ENCODE data around the gene TTBK1. TPM values are rescaled to one million over a fixed set of nuclear protein-coding genes. Genes with fewer than 3 reads are reported as not detected.
A peak's percentile ranks its signal among the peaks of the same experiment; 100 is the strongest.

Gene TTBK1
- total and polyA plus RNA-seq, 2 donors from 2014 or later = 0.26 to 0.31 TPM

DNA sequence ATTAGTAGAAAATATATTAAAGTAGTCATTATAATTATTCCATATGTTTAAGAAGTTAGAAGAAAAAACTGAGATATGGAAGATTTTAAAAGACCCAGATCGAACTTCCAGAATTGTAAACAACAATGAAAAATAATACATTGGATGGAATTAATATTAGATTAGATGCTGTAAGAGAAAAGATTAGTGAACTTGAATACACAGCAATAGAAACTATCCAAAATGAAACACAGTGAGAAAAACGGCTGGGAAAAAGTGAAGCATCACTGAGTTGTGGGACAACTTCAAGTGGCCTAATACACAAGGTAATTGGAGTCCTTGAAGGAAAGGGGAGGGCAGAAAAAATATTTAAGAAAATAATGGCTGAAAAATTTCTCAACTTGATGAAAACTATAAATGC, 4.2 kb upstream of the TTBK1 start:
- H3K27me3 ChIP-seq (ENCODE audit: control insufficient read depth, insufficient read depth, low read length) = peaks cover 17% of the 10 kb centered on the region
- DNase-seq = no peak
- intact Hi-C loops (cut with DNase I) = no loop called here

DNA sequence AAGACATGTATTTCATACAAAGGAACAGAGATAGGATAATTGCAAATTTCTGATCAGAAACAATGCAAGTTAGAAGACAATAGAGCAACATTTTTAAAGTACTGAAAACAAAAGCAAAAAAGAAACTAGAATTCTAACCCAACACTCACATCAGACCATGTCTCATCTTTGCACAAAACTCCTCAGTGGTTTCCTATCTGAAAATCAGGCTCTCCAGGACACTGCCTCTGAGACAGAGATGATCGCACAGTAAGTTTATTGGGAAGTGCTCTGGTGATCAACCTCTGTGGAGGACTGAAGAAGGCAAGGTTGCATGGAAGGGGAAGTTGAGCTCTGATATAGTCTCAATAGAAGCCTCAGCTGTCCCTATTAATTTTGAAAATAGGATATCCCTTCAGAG, 2.3 kb upstream of the TTBK1 start:
- DNase-seq (no peak), FAIRE-seq (no peak)
- no peaks in the 10 kb centered on the region for H3K36me3 ChIP-seq (ENCODE audit: control insufficient read depth in 2 of 3, insufficient read depth in 3 of 3, low read length in 3 of 3)
- intact Hi-C loops (cut with DNase I) = no loop called here
- TF ChIP-seq, protein P1, sequence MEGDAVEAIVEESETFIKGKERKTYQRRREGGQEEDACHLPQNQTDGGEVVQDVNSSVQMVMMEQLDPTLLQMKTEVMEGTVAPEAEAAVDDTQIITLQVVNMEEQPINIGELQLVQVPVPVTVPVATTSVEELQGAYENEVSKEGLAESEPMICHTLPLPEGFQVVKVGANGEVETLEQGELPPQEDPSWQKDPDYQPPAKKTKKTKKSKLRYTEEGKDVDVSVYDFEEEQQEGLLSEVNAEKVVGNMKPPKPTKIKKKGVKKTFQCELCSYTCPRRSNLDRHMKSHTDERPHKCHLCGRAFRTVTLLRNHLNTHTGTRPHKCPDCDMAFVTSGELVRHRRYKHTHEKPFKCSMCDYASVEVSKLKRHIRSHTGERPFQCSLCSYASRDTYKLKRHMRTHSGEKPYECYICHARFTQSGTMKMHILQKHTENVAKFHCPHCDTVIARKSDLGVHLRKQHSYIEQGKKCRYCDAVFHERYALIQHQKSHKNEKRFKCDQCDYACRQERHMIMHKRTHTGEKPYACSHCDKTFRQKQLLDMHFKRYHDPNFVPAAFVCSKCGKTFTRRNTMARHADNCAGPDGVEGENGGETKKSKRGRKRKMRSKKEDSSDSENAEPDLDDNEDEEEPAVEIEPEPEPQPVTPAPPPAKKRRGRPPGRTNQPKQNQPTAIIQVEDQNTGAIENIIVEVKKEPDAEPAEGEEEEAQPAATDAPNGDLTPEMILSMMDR (IDR thresholded peaks at IDR 0.05; ENCODE audit: borderline replicate concordance, extremely low read depth, insufficient read depth) = no peak
- no peak overlapping the region for H3K9ac ChIP-seq (ENCODE audit: low read length in 3 of 3)
- no peaks in the 10 kb centered on the region for H3K4me1 ChIP-seq (ENCODE audit: control insufficient read depth in 2 of 3, insufficient read depth in 2 of 3, low read depth in 1 of 3, low read length in 3 of 3)
- no peak overlapping the region for H3K27ac ChIP-seq (ENCODE audit: low read depth in 2 of 2, low read length in 2 of 2)
- no peaks in the 10 kb centered on the region for H3K9me3 ChIP-seq (ENCODE audit: control insufficient read depth in 2 of 3, insufficient read depth in 1 of 3, low read length in 3 of 3)
- peaks cover 26% of the 10 kb centered on the region for H3K27me3 ChIP-seq (ENCODE audit: control insufficient read depth, insufficient read depth, low read length)
- H3K4me3 ChIP-seq (ENCODE audit: low read length in 3 of 3) = no peak overlapping the region

More for the DNA sequence above, 4.2 kb upstream of the TTBK1 start:
- no peaks in the 10 kb centered on the region for H3K4me1 ChIP-seq (ENCODE audit: control insufficient read depth in 2 of 3, insufficient read depth in 2 of 3, low read depth in 1 of 3, low read length in 3 of 3)
- H3K36me3 ChIP-seq (ENCODE audit: control insufficient read depth in 2 of 3, insufficient read depth in 3 of 3, low read length in 3 of 3) = no peaks in the 10 kb centered on the region
- no peak overlapping the region for H3K9ac ChIP-seq (ENCODE audit: low read length in 3 of 3)
- H3K4me3 ChIP-seq (ENCODE audit: low read length in 3 of 3) = no peak overlapping the region
- H3K9me3 ChIP-seq (ENCODE audit: control insufficient read depth in 2 of 3, insufficient read depth in 1 of 3, low read length in 3 of 3) = no peaks in the 10 kb centered on the region
- no peak for FAIRE-seq
- TF ChIP-seq, protein P1 (IDR thresholded peaks at IDR 0.05; ENCODE audit: borderline replicate concordance, extremely low read depth, insufficient read depth) = no peak
- H3K27ac ChIP-seq (ENCODE audit: low read depth in 2 of 2, low read length in 2 of 2) = no peak overlapping the region

DNA sequence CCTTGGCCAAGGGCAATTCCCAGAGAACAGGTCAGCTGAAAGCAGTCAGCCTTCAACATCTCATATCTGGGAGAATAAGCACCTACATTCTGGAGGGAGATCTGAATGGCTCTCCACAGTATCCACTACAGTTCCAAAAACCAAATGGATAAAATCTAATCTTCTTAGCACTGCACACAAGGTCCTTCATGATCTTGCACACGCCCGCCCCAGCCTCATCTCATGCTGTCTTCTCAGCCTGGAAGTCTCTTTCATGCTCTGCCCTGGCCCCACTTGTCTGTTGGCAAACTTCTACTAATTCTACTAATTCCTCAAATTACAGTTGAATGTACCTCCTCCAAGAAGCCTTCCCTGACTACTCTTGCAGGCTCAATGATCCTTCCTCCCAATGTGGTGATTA, 1.8 kb upstream of the TTBK1 start:
- FAIRE-seq = no peak
- no peaks in the 10 kb centered on the region for H3K4me1 ChIP-seq (ENCODE audit: control insufficient read depth in 2 of 3, insufficient read depth in 2 of 3, low read depth in 1 of 3, low read length in 3 of 3)
- no peak overlapping the region for H3K9ac ChIP-seq (ENCODE audit: low read length in 3 of 3)
- no peak overlapping the region for H3K4me3 ChIP-seq (ENCODE audit: low read length in 3 of 3)
- TF ChIP-seq, protein P1 (IDR thresholded peaks at IDR 0.05; ENCODE audit: borderline replicate concordance, extremely low read depth, insufficient read depth) = no peak
- H3K36me3 ChIP-seq (ENCODE audit: control insufficient read depth in 2 of 3, insufficient read depth in 3 of 3, low read length in 3 of 3) = no peaks in the 10 kb centered on the region
- no peaks in the 10 kb centered on the region for H3K9me3 ChIP-seq (ENCODE audit: control insufficient read depth in 2 of 3, insufficient read depth in 1 of 3, low read length in 3 of 3)
- no peak overlapping the region for H3K27ac ChIP-seq (ENCODE audit: low read depth in 2 of 2, low read length in 2 of 2)
- peaks cover 26% of the 10 kb centered on the region for H3K27me3 ChIP-seq (ENCODE audit: control insufficient read depth, insufficient read depth, low read length)
- DNase-seq = no peak
- intact Hi-C loops (cut with DNase I) = no loop called here

DNA sequence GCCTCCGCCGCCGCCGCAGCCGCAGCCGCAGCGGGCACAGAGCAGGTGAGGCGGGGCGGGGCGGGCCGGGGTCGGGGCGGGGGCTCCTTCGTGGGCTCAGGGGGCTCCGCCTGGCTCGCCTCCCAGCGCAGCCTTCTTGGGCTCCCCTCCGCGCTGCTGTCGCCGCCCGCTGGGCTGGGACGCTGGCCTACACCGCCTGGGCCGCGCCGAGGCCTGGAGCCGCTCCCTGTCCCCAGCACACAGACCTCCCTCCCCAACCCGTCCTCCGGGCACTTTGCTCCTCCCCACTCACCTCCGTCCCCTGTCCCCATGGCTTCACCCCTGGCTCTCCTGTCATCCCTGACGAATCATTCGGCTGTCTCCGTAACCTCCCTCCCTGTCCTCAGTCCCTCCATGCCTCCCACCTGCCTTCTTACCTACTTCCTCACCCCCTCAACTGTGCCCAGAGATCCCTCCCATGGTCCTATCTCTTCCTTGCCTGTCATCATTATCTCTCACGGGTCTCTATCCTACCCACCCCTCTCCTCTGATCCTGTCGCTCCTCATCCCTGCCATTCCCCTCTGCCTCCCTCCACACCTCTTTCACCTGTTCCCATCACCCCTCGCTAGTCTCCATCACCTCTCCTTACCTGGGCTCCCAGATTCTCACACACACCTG, 512 bp downstream of the TTBK1 start:
- H3K27me3 ChIP-seq (ENCODE audit: control insufficient read depth, insufficient read depth, low read length) = peaks cover 26% of the 10 kb centered on the region
- no peak overlapping the region for H3K27ac ChIP-seq (ENCODE audit: low read depth in 2 of 2, low read length in 2 of 2)
- peaks cover 0 to 7% (median 5%) of the 10 kb centered on the region in 3 donors for H3K4me1 ChIP-seq (ENCODE audit: control insufficient read depth in 2 of 3, insufficient read depth in 2 of 3, low read depth in 1 of 3, low read length in 3 of 3)
- no peaks in the 10 kb centered on the region for H3K9me3 ChIP-seq (ENCODE audit: control insufficient read depth in 2 of 3, insufficient read depth in 1 of 3, low read length in 3 of 3)
- intact Hi-C loops (cut with DNase I) = no loop called here
- H3K36me3 ChIP-seq (ENCODE audit: control insufficient read depth in 2 of 3, insufficient read depth in 3 of 3, low read length in 3 of 3) = no peaks in the 10 kb centered on the region
- FAIRE-seq = no peak
- no peak overlapping the region for H3K9ac ChIP-seq (ENCODE audit: low read length in 3 of 3)
- TF ChIP-seq, protein P1 (IDR thresholded peaks at IDR 0.05; ENCODE audit: borderline replicate concordance, extremely low read depth, insufficient read depth) = no peak
- H3K4me3 ChIP-seq (ENCODE audit: low read length in 3 of 3) = no peak overlapping the region
- peak in 1 of 5 donors; percentile 10 for DNase-seq

Measured in kidney (tissue), 14 donors.